GM12872 (cell line): Measurements from ENCODE around the gene KIRREL3.

Experiments used
- TF ChIP-seq, protein P1 (sequence below): IDR thresholded peaks from 3 replicates; pipeline ENCODE4 v1.5.1; 2011; ENCODE audit warnings: low read depth, mild to moderate bottlenecking, low read length, moderate library complexity; ENCODE audit not compliant: insufficient read depth

The KIRREL3 gene

DNA sequence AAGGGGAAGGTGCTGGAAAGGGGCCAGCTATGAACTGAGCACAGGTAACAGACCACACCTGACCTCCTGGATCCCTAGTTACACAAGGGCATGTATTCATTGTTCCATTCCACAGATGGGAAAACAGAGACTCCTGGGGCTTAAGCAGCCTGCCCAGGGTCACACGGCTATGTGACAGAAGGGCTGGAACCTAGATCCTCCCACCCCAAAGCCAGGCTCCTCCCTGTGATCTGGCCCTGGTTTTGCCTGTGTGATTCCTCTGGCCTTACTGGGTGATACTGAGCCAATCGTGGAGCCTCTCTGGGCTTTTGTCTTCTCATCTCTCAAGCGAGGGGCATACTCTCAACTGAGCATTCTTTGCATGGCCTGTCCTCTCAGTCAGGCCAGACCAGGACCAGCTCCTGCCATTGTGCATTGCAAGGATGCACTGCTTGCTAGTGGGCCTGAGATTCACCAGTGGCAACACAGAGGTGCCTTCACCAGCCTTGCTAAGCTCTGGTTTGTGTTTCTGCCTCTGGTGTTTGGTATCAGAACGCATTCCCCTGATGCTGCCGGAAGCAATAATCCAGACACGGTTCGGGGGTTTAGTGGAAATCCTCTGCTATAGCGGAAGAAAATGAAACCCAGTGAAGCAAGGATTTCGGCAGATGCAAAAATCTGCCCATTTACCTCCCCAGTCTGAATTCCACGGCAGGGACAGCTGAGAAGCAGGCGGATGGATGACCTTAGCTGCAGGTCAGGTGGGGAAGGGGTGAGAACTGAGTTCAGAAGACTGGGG is 418.5 kb downstream of the KIRREL3 start:
- TF ChIP-seq, protein P1, sequence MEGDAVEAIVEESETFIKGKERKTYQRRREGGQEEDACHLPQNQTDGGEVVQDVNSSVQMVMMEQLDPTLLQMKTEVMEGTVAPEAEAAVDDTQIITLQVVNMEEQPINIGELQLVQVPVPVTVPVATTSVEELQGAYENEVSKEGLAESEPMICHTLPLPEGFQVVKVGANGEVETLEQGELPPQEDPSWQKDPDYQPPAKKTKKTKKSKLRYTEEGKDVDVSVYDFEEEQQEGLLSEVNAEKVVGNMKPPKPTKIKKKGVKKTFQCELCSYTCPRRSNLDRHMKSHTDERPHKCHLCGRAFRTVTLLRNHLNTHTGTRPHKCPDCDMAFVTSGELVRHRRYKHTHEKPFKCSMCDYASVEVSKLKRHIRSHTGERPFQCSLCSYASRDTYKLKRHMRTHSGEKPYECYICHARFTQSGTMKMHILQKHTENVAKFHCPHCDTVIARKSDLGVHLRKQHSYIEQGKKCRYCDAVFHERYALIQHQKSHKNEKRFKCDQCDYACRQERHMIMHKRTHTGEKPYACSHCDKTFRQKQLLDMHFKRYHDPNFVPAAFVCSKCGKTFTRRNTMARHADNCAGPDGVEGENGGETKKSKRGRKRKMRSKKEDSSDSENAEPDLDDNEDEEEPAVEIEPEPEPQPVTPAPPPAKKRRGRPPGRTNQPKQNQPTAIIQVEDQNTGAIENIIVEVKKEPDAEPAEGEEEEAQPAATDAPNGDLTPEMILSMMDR, result no peak

DNA sequence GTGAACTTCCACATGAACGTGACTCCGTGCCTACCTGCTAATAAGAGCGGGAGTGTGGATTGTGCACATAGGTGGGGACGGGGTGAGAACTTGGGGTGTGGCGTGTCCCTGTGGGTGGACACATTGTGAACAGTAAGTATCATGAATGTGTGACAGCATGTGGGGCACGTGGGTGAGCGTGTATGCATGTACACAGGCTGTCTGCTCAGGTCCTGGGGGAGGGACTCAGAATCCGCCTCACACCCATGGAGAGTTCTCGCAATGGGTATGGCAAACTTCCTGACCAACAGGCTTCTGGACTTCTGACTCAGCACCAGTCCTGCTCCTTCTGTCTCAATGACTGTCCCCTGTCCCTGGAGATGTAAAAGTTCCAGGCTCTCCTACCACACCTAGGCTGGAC is 422.1 kb downstream of the KIRREL3 start:
- TF ChIP-seq, protein P1, result no peak

DNA sequence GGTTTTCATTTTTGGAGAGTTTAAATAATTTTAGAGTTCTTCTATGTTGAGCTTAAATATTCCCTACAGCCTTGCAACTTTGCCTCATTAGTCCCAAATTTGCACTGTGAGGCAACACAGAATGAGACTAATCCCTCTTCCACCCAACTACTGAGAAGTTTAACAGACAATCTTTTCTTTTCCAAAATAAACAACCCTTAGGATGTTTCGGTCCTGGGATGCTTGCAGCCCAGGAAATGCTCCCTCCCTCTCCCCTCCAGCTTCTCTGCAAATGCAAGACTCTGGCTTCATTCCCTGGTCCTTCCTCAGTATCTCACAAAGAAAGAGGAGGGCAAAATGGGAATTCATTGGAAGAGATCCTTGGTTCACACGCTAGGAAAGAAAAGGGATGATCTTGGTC is 422.5 kb downstream of the KIRREL3 start:
- TF ChIP-seq, protein P1, result no peak

DNA sequence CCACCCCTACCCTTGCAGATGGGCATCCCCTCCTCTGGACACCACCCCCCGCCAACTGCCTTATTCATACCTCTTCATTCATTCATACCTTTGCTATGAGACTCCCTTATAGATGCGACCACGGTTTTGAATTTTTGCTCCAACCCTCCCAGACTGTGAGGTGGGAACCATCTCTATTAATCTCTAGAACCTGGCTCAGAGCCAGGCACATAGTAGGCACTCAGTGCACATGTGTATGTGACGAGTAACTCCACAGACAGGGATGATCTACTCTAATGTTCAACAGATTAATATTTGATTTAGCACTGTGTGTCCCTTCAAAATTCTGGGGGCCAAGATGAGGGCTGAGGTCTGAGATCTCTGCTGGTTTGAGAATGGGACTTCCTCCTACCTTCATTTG is 424.7 kb downstream of the KIRREL3 start:
- TF ChIP-seq, protein P1, result no peak

DNA sequence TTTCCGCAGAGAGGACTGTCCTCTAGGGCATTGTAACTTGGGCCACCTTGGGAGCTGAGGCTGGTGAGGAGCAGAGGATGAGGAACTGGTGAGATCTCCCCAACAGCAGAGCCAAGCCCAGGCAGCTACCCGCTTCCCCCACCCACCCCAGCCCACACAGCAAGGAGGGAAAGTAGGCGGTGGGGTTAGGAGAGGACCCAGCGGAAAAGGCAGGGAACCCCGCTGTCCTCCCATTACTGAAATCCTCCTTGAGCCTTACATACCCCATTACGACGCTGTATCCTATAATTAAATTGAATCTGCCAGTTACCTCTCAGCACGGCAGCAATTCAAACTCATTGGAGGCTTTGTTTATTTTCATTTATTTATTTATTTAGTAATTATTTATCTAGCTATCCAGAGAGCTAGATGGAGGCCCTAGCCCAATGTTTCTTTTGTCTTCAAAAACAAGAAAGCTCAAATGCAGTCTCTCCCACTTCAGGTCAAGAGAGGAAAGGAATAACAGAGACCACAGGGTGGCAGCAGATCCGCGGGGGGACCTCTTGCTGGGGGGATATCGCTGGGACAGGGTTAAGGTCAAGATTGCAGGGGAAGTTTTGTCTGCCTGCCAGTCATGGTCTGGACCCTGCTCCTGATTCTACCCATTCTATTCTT is 427.1 kb downstream of the KIRREL3 start:
- TF ChIP-seq, protein P1, result 0 out of 3 replicates have a peak, but pooled peaks have one; percentile 18

DNA sequence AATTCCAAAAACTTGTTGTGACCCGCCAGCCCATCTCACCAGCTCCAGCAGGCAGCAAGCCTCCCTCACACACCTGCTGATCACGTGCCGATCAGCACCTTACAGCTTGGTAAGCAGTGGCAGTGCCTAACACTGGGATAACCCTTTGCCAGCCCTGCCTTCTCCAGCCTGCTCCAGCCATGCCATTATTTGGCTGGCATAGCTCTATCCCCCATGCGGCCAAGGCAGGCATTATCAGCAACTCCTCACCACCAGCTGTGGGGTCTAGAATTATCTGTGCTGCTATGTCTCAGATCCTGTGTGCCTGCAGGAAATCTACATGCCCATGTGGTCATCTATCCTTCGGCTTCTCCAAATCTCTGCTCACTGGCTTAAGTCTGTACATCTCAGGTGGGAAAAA is 430.1 kb downstream of the KIRREL3 start:
- TF ChIP-seq, protein P1, result no peak

DNA sequence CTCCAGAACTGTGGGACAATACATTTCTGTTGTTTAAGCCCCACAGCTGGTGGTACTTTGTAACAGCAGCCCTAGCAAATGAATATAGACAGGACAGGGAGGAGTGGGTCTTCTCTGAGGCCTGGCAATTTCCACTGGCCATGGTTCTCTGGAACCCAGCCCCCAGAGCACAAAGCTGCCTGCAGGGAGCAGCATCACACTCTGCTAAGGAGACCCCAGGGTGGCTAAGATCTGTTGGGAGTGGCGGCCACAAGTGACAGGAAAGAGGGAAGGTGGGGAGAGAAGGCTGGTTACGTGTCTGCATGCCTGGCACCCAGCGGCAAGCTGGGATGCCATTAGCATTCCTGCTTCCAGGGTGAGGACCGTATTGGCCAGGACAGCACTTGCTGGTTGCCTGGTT is 433.2 kb downstream of the KIRREL3 start:
- TF ChIP-seq, protein P1, result no peak
